HepG2 (cell line): ENCODE data around the gene IL12B. TPM values are rescaled to one million over a fixed set of nuclear protein-coding genes. Genes with fewer than 3 reads are reported as not detected.
"Not testable (repeated sequence)": the region's sequence is repeated elsewhere in the genome, so short reads cannot be mapped to it uniquely, and the experiment has no call there.

ENCODE experiments used
- ATAC-seq: fragments of 200-7000 bp; cut with Tn5 transposase; 3 replicates; pipeline ENCODE4 v1.9.1; 2020; ENCODE audit warnings: mild to moderate bottlenecking, moderate library complexity
- BruUV-seq: library from RNA; stranded (reverse); fragments of 400-500 nt; replicated peaks from 2 replicates; lab custom pipeline; 2021; lab: Mats Ljungman, UMichigan
- CTCF ChIA-PET: fragments of 300-600 bp; formaldehyde crosslinking; extraction: SDS; loops from one replicate; lab custom pipeline; 2021; ENCODE audit warnings: low total read pairs, inconsistent platforms, low intra/inter-chr PET ratio; lab: Yijun Ruan, JAX
- POLR2A ChIA-PET: fragments of 350-600 bp; sonication (Branson Sonifier 250); formaldehyde crosslinking; loops from one replicate; lab custom pipeline; 2020; ENCODE audit warnings: antibody characterized with exemption, inconsistent platforms; lab: Yijun Ruan, JAX
- DNase-seq: peaks from one replicate; pipeline ENCODE4 v3.0.0-alpha.2; 2015; ENCODE audit warnings: low spot score
- FAIRE-seq: peaks from 3 replicates; lab custom pipeline; 2011; peaks lifted over from hg19 to GRCh38; lab: Jason Lieb, UNC
- H2AFZ ChIP-seq: one replicate; pipeline ENCODE4 v1.6.1; 2011; ENCODE audit warnings: low read length, inconsistent platforms
- H3K27ac ChIP-seq: fragments of 300-600 bp; 3 replicates; pipeline ENCODE4 v1.8.0; 2011; ENCODE audit warnings: mixed run types, mild to moderate bottlenecking, mixed read lengths, low read length, inconsistent platforms; ENCODE audit not compliant: insufficient read depth; ENCODE audit errors: extremely low read length
- H3K27me3 ChIP-seq, 2 experiments: fragments of 200-600 bp in 1 of 2; 2 replicates in 1 of 2; 3 replicates in 1 of 2; pipeline versions ENCODE4 v1.6.0 to v1.8.0; 2011; ENCODE audit warnings: low read length in 2 of 2, mild to moderate bottlenecking in 2 of 2, moderate library complexity in 2 of 2, inconsistent platforms in 1 of 2; ENCODE audit not compliant: insufficient read depth in 2 of 2, control insufficient read depth in 1 of 2
- H3K36me3 ChIP-seq, 2 experiments: fragments of 200-600 bp in 1 of 2; replicated peaks in 1 of 2; 2 replicates in 1 of 2; 3 replicates in 1 of 2; pipeline versions ENCODE4 v1.5.1 to v1.8.0; 2011; ENCODE audit warnings: low read length in 2 of 2, inconsistent platforms in 1 of 2; ENCODE audit not compliant: insufficient read depth in 2 of 2, control insufficient read depth in 1 of 2
- H3K4me1 ChIP-seq: 2 replicates; pipeline ENCODE4 v1.5.1; 2012; ENCODE audit warnings: low read length, inconsistent platforms; ENCODE audit not compliant: insufficient read depth
- H3K4me2 ChIP-seq: 2 replicates; pipeline ENCODE4 v1.6.0; 2011; ENCODE audit warnings: low read depth, low read length, inconsistent platforms
- H3K4me3 ChIP-seq, 3 experiments: fragments of 200-600 bp in 1 of 3; sonication (generic), shearing (Covaris generic) in 1 of 3; replicated peaks in 1 of 3; 2 replicates each; pipeline ENCODE4 v1.5.1; 2011 to 2016; ENCODE audit warnings: low read length in 3 of 3, inconsistent platforms in 2 of 3, low read depth in 2 of 3, mild to moderate bottlenecking in 2 of 3, control low read depth in 1 of 3, mixed read lengths in 1 of 3; ENCODE audit not compliant: insufficient read depth in 1 of 3
- H3K79me2 ChIP-seq: one replicate; pipeline ENCODE4 v1.6.1; 2011; ENCODE audit warnings: low read length, inconsistent platforms; ENCODE audit not compliant: insufficient read depth
- H3K9ac ChIP-seq: 2 replicates; pipeline ENCODE4 v1.6.0; 2011; ENCODE audit warnings: mild to moderate bottlenecking, low read depth, low read length, inconsistent platforms; ENCODE audit not compliant: insufficient read depth
- H3K9me3 ChIP-seq: 2 replicates; pipeline ENCODE4 v1.5.1; 2012; ENCODE audit warnings: mild to moderate bottlenecking, low read length
- H4K20me1 ChIP-seq: 2 replicates; pipeline ENCODE4 v1.6.0; 2011; ENCODE audit warnings: inconsistent platforms, mild to moderate bottlenecking, low read length, moderate library complexity; ENCODE audit not compliant: insufficient read depth
- WGBS: methylation state at CpG from one replicate; pipeline ENCODE4 v1.1.6; 2017; ENCODE audit warnings: low lambda C conversion rate; 5-methylcytosine and 5-hydroxymethylcytosine counted together
- in situ Hi-C: cut with HindIII; loops from 2 replicates; pipeline ENCODE4 v1.10.0; 2017; ENCODE audit warnings: low pct_unique_long_range_greater_than_20kb; ENCODE audit not compliant: extremely low pct_ligation_motif_present
- intact Hi-C: fragments of 100-400 bp; cut with micrococcal nuclease; formaldehyde crosslinking; loops from one replicate; pipeline ENCODE4 v1.10.0; 2022; ENCODE audit not compliant: unreplicated experiment
- polyA plus RNA-seq, 8 experiments: library from polyadenylated mRNA; depleted of rRNA in 3 of 8; stranded (reverse) in 7 of 8; unstranded in 1 of 8; fragments of >200 nt; fragmentation: Illumina TruSeq in 4 of 8; extraction: Trizol in 4 of 8; gene quantifications; 2 replicates each; pipeline versions ENCODE4 v1.2.1 to v1.2.3, GENCODE V29; 2011 to 2016; ENCODE audit warnings: low read depth in 4 of 8, missing spikeins in 1 of 8, mixed read lengths in 1 of 8; ENCODE audit not compliant: insufficient read depth in 1 of 8
- small RNA-seq, 3 experiments: library from RNA; depleted of rRNA; stranded (forward); fragments of <200 nt; gene quantifications; one replicate each; pipeline ENCODE3, GENCODE V24; 2012; ENCODE audit warnings: low read depth in 2 of 3, low replicate concordance in 1 of 3; ENCODE audit not compliant: insufficient read length in 3 of 3, insufficient read depth in 2 of 3
- total RNA-seq, 5 experiments: library from RNA; depleted of rRNA; stranded (reverse); fragments of >200 nt; fragmentation: Illumina TruSeq; extraction: Trizol; gene quantifications; 2 replicates each; pipeline ENCODE4 v1.2.3, GENCODE V29; 2016; ENCODE audit warnings: low read depth in 1 of 5

Gene IL12B
- total and polyA plus RNA-seq, 2 of the 13 experiments (the other 11 are each of a cell fraction or from before 2014, with no cell fraction given) = not detected

DNA sequence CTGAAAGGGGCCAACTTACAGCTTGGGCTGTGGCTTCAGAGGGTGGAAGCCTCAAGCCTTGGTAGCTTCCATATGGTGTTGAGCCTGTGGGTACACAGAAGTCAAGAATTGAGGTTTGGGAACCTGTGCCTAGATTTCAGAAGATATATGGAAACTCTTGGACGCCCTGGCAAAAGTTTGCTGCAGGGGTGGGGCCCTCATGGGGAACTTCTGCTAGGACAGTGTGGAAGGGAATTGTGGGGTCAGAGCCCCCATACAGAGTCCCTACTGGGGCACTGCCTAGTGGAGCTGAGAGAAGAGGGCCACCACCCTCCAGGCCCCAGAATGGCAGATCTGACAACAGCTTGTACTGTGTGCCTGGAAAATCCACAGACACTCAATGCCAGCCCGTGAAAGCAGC, 63.5 kb downstream of the IL12B start:
- H3K4me2 ChIP-seq, H3K79me2 ChIP-seq, H3K27ac ChIP-seq, ATAC-seq, DNase-seq, H3K27me3 ChIP-seq, CTCF ChIA-PET, POLR2A ChIA-PET, H3K9ac ChIP-seq, intact Hi-C loops, BruUV-seq, H3K9me3 ChIP-seq, H4K20me1 ChIP-seq, FAIRE-seq, in situ Hi-C loops, H3K4me3 ChIP-seq, H2AFZ ChIP-seq: not testable (repeated sequence)
- 90% methylated on average over 2 of the region's 2 CpGs for WGBS
- peaks cover 3 to 11% of the 10 kb centered on the region in 2 experiments; a peak in 2 of 5 replicates for H3K36me3 ChIP-seq
- peaks cover 20% of the 10 kb centered on the region for H3K4me1 ChIP-seq

Small RNA genes within 50 kb of the gene (small RNA-seq; reads per million reads assigned to genes)
- gene RNU4ATAC2P = 0 reads per million in 3 experiments

Other genes with a start within 250 kb of the IL12B start
- not detected in 2 replicates for gene EBF1, start 230.6 kb downstream of the IL12B start, total RNA-seq (2016; rRNA removed; fragmentation: Illumina TruSeq; extraction: Trizol)
- gene EBF1, start 230.6 kb downstream of the IL12B start, polyA plus RNA-seq (2011; rRNA removed) = not detected in 2 replicates
- 17.5 and 24.6 TPM in 2 replicates for gene RNF145, start 120.9 kb downstream of the IL12B start, total RNA-seq (2016; rRNA removed; fragmentation: Illumina TruSeq; extraction: Trizol)
- gene RNF145, start 120.9 kb downstream of the IL12B start, polyA plus RNA-seq (2011; rRNA removed) = 21.8 and 24.6 TPM in 2 replicates
- 12.6 and 20.2 TPM in 2 replicates for gene UBLCP1, start 67.2 kb downstream of the IL12B start, total RNA-seq (2016; rRNA removed; fragmentation: Illumina TruSeq; extraction: Trizol)
- 5.2 and 6.5 TPM in 2 replicates for gene UBLCP1, start 67.2 kb downstream of the IL12B start, polyA plus RNA-seq (2011; rRNA removed)